Fibroblast of the conjunctiva (primary cell): Measurements from ENCODE around the gene RPL28.

Source experiments
- DNase-seq: peaks from one replicate; pipeline ENCODE4 v3.0.0-alpha.2; 2010; ENCODE audit warnings: low read depth

The RPL28 gene

DNA sequence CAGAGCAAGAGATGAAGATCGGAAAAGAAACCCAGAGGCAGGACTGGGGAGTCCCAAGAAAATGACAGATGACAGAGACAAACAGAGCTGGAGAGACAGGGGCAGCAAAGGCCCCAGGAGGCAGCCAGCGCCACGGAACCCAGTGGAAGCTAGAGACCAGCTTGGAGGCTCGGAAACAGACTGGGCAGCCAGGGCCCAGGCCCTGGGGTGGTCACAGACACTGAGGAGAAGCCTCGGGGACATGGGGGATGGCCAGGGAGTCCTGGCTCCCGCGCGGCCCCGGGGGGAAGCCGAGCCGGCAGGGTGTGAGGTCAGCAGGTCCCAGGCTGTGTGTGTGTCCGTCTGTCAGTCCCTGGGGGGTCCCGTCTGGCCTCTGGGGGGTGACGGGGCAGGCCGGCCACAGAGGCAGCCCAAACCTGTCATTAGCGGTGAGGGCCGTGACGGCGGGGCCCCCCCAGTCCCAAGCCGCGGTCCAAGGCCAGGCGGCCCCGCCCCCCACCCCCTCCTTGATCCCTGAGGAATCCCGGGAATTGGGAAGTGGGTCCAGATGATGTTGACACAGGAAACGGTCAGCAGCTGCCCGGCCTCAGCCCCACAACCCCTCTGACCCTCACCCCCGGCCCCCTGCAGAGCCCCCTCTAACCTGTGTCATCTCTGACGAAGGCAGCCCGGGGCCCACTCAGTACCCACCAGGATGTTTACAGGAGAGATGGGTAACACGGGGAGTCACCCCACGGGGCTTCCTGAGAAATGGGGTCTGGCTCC lies 11.6 kb upstream of the RPL28 start:
- no peak for DNase-seq

DNA sequence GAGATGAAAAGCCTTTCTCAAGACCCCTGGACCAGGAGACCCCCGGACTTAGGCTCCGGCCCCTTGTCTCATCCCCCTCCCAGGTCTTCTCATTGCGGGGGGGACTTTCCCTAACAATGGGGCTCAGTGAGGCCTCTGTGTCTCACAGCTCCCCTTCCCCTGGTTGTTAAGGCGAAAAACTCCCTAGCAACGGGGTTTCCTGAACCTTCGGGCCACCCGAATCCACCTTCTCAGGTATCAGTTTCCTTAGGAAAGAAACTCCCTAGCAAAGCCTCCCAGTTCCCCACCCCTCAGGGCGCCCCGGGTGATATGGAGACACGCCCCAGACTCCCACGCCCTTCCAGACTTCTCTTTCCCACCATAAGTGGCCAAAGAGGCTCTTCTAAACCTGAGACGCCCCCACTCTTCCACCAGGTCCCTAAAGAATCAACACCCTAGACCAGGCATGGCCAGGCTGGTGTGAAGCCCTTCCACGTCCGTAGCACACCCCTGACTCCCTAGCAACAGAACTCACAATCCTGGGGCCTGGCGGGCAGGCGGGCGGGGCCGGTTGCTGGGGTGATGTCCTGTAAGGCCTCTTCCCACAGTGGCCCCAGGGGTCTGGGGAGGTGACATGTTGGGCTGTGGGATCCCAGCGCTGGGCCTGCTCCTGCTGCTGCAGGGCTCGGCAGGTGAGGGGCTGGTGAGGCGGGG lies 9.3 kb upstream of the RPL28 start, which contains the start of gene TMEM190:
Gene TMEM190, plus strand, starts transcription at position 586 of the 693 bp plus-strand sequence. Its CDS starts 28 bp downstream, at position 614.
- DNase-seq: no peak

GRCh38 chr19:55377356-55378131 lies 8.2 kb upstream of the RPL28 start:
- DNase-seq: no peak

- no peak for DNase-seq
Observed at GRCh38 chr19:55379174-55379573, 6.6 kb upstream of the RPL28 start.

DNA sequence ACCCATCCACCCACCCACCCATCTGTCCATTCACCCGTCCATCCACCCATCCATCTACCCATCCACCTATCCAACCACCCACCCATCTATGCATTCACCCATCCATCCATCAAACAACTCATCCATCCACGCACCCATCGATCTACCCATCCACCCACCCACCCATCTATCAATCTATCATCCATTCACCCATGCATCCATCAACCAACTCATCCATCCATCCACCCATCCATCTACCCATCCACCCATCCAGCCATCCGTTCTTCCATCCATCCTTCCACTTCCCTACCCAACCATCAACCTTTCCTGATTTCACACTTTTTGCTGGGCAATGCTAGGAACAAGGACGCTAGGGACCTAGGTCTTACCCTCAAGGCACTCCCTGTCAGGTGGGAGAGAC lies 3.7 kb upstream of the RPL28 start:
- no peak for DNase-seq

DNA sequence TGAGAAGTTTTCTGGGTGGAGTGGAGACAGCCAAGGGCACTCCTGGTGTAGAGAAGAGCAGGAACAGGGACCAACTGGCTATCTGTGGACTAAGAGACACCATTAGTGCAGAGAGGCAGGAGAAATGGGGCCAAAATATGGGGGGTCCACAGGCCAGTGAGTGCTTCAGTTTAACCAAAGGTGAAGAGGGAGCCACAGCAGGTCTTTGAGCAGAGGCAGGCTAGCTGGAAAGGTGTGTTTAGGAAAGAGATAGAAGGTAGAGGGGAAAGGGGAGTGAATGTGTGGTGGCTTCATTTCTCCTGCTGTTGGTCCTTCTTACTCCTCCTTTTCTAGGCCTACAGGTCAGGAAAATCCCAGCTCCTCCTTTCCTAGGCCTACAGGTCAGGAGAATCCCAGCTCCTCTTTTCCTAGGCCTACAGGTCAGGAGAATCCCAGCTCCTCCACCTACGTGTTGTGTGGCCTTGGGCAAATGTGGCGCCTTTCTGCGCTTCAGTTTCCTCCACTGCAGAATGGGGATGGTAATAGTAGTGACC lies 3.1 kb upstream of the RPL28 start:
- no peak for DNase-seq

DNA sequence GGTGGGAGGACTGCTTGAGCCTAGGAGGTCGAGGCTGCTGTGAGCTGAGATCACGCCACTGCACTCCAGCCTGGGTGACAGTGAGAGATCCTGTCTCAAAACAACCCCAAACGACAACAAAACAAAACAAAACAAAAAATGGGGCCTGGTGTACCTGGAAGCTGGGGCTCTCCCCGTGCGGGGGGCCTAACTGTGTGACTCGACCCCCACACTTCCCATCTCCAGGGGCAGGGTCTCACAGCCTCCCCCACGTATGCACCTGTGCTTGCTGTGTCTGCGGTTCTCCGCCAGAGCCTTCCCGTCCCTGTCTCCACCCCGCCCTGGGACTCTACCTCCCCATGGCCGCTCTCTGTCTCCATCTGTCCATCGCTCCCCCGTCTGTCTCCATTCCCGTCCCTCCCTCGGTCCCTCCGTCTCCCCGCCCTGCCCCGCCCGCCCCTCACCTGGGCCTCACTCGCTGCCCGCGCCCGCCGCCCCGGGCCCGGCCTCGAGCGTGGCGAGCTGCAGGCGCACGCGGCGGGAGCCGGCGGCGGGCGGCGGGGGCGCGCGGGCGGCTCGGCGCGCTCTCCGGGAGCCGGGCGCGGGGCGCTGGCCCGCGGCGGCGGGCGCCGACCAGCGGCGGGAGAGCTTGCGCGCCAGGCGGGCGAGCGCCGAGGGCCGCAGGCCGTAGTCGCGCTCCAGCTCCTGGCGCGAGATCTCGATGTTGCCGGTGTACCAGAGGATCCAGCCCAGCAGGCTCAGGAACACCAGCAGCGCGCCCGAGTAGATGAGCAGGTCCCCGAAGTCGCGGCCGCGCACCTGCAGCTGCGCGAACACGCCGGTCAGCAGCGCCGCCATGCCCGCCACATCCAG lies 2.2 kb upstream of the RPL28 start:
- DNase-seq: peak; percentile 31

GRCh38 chr19:55384131-55384919 lies 1.4 kb upstream of the RPL28 start, which contains the start of gene TMEM238:
Gene TMEM238 (minus strand): TSS chr19:55384292. CDS start chr19:55384259, 33 bp downstream.
- no peak for DNase-seq

GRCh38 chr19:55384920-55385723 lies 610 bp upstream of the RPL28 start:
- peak; percentile 95 for DNase-seq

DNA sequence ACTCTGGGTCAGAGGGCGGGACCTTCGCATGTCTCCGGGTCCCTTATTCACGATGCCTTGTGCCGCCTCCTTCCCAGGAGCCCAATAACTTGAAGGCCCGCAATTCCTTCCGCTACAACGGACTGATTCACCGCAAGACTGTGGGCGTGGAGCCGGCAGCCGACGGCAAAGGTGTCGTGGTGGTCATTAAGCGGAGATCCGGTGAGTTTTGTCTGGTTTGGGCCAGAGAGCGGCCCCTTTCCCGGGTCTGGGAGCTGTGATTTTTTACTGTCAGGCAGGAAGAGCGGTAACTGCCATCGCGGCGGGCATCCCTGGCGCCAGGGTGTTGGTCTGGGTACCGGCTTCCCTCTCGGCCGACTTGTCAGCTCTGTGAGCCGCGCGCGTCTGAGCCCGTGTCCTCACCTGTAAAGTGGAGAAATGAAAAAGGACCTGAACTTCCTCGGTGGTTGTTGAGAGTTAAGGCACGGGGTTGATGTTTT lies 800 bp downstream of the RPL28 start:
- DNase-seq: no peak

DNA sequence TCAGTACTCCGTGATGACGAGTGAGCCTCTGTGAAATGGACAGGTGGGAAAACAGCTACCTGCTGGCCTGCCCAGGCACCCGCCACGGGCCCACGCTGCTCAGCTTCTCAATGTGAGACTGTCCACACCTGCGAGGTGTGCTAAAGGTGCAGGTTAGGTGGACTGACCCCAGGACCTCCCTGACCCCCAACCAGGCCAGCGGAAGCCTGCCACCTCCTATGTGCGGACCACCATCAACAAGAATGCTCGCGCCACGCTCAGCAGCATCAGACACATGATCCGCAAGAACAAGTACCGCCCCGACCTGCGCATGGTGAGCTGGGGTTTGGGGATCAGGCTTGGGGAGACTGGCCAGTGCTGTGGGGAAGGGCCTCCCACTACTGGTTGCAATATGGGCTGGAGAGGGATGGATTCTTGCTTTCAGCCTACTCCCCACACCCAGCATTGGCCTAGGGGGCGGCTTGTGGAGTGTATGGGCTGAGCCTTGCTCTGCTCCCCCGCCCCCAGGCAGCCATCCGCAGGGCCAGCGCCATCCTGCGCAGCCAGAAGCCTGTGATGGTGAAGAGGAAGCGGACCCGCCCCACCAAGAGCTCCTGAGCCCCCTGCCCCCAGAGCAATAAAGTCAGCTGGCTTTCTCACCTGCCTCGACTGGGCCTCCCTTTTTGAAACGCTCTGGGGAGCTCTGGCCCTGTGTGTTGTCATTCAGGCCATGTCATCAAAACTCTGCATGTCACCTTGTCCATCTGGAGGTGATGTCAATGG lies 2.2 kb downstream of the RPL28 start:
- DNase-seq: no peak

DNA sequence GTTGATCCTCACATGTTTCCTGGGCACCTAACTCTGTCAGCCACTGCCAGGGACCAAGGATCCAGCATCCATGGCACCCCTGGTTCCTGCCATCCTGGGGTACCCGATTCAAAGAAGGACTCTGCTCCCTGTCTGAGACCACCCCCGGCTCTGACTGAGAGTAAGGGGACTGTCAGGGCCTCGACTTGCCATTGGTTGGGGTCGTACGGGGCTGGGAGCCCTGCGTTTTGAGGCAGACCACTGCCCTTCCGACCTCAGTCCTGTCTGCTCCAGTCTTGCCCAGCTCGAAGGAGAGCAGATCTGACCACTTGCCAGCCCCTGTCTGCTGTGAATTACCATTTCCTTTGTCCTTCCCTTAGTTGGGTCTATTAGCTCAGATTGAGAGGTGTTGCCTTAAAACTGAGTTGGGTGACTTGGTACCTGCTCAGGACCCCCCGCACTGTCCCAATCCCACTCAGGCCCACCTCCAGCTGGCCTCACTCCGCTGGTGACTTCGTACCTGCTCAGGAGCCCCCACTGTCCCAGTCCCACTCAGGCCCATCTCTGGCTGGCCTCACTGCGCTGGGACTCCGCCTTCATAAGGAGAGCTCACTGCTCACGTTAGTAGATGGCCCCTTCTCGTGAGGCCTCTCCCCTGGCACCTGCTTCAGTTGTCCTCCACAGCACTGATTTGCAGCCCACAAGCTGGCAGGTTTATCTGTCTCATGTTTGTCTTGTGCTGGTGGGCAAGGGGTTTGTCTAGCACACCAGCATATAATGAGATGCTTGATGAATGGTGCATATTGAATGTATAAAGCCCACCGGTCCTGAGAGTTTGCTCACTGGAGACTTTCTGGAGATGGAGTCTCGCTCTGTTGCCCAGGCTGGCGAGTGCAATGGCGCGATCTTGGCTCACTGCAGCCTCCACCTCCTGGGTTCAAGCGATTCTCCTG lies 3.9 kb downstream of the RPL28 start:
- no peak for DNase-seq

DNA sequence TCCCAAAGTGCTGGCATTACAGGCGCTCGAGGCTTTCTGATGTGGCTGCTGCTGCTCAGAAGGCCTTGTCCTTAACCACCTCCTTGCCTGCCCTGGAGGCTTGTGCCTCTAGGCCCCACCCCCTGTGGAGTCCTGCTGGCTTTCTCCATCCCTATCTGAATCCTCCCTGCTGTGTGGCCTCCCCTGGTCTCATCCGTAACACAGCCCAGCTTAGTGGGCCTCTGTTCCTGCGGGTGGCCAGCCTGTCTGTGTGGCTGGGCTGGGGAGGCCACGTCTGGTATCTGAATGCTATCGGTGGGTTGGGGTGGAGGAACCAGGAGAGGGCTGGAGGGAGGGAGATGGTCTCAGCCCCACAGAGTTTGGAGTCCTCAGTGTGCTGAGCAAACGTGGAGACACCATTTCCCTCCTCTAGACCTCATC lies 4.7 kb downstream of the RPL28 start:
- no peak for DNase-seq

DNA sequence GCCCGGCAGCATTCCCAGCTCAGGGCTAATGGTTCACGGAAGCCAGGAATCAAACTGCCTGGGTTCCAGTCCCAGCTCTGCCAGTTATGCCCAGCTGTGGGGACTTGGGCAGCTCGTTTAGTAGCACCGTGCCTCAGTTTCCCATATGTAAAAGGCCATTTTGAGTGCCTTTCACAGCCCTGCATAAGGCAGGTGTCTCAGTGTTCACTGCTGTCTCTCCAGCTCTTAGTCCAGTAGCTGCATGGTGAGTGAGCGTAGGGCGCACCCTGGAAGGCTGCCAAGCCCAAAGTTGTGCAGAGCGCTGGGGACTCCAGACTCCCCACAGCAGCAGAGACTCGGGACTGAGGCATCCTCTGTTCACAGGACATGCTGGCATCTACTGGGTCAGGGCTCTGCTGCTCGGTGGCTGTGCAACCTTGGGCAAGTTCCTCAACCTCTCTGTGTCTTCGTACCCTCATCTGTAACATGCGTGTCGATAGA lies 5.5 kb downstream of the RPL28 start:
- DNase-seq: no peak

- DNase-seq: no peak
Observed at GRCh38 chr19:55391702-55392615, 6.2 kb downstream of the RPL28 start.
